Stimulated activated CD8-positive, alpha-beta memory T cell treated with anti-CD3 and anti-CD28 coated beads, Interleukin-15, amount 100 ng/mL, for 24 hours (primary cell): ENCODE measurements around the gene CLSTN2.

Source experiments
- DNase-seq: peaks from one replicate; pipeline ENCODE4 v3.0.0-alpha.2; 2020; ENCODE audit warnings: low read depth

CLSTN2 gene

DNA sequence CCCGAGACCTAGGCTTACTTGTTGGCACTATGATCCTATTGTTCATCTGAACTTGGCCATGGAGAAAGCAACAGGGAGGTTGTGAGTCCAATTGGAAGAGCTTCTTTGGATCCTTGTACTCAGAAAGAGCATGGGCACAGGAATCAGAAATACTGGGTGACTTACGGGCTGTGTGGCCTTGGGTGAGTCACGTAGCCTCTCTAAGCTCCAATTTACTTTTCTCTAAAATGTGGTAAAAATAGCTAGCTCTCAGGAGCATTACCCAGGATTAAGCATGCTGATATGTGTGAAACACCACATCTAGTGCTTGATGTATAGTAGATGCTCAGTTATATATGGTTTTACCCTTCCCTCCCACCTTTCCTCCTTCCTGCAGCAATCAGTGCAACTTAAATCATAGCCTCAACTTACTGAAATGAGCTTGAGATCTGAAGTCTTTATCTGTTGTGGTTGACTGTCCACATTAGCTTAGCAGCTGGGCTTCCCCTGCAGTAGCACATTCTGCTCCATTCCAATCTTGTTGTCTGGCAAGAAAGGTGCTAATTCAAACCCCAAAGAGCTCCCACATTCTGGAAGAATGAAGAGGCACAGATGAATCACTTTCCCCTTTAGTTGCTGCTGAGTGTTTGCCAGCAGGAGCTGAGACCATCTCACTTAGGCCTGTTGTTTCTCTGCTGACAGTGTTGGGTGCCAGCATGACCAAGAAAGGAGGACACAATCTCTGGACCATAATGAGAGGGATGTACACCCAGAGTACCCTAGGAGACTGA, 443.8 kb downstream of the CLSTN2 start:
- no peak for DNase-seq

DNA sequence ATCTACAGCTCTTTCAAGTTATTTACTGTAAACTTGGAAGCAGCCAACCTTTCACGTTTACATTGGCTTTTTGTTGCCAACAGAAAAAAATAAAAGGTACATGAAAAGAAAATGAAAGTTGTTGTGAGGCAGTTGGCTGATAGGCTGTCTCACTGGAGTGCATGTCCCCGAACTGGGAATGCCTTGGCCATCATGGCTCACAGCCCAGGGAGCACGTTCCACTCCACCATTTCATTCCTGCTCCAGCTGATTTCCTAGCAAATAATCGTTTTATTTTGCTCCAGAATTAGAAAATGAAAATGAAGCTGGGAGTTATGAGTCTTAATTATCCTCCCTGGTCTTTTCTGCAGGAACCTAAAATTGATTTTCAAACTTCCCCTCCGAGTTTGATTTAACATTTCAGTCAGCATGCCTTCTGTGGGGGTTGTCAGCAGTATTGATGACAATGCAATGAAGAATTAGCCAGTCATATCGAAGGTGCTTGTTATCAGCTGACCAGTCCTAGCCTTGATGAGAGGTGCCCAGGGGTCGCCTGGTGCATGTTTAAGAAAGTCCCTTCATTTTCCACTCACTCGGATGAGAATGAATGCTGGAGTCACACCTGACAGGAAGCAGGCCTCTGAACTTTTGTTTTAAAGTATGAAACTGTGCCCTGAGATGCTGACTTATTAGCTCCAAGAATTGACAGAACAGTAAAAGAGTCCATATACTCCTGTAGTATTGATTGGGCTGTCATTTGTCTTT, 449.2 kb downstream of the CLSTN2 start:
- DNase-seq, result no peak

DNA sequence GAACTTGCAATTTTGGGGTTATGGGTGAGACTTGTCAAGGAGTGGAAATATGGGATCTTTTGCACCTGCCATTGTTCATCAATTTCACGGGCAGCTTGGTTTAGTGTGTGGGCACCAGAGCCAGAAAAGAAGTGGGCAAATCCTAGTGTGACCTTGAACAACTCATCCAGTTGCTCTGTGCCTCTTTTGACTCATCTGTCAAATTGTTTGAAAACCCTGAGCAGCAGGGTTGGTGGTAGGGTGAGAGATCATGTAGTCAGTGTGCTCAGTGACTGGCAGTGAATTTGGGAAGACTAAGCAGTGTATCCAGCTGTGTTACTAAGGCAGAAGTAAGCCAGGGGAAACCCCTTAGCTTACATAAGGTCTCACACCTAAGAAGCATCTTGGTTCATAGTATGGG, 449.9 kb downstream of the CLSTN2 start:
- no peak for DNase-seq

DNA sequence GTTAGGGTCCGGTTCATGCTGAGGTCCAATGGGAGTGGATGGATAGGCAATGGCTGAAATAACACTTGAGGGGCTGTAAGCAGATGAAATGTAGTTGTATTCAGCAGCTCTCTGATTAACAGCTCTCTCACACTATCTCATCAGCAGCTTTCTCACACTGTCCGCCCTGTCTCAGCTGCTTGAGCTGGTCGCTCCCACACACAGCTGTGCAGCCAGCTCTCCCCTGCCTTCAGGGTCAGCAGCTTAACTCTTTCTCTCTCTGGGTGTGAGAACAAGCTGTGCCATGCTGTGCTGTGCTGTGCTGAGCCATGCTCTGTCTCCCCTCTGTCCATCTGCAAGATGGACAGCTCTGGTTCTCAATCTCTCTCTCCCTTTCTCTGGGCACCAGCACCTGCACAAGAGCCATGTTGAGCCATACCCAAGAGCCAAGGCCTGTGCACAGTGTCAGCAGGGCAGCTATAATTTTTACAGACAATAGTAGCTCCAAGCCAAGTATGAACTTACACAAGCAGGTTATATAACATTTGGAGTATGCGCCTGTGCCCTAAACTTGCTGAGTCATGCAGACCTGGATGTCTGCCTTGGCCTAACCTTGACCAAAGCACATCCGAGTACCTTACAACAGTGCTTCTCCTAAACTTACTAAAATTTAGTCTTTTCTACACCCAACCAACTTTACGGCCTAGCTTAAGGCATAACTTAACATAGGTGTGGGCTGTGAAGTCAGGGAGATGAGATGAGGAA, 451.5 kb downstream of the CLSTN2 start:
- no peak for DNase-seq

DNA sequence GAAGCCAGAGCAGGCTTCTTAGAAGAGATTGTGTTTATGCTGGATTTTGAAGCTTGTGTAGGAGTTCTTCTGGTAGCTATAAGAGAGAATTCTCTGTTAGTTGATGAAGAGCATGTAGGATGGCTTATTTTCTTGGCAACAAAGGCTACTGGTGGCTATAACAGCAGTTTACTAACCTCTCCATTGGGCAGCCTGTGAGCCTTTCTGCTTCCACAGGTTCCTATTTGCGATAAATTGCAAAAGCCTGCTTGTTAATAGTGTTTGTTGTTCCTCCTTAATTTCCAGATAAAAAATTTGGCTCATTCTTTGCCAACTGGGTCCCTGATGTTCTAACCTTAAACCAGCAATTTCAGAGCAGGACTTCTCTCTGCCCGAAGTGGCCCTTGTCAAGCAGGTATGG, 452.3 kb downstream of the CLSTN2 start:
- DNase-seq, result no peak

DNA sequence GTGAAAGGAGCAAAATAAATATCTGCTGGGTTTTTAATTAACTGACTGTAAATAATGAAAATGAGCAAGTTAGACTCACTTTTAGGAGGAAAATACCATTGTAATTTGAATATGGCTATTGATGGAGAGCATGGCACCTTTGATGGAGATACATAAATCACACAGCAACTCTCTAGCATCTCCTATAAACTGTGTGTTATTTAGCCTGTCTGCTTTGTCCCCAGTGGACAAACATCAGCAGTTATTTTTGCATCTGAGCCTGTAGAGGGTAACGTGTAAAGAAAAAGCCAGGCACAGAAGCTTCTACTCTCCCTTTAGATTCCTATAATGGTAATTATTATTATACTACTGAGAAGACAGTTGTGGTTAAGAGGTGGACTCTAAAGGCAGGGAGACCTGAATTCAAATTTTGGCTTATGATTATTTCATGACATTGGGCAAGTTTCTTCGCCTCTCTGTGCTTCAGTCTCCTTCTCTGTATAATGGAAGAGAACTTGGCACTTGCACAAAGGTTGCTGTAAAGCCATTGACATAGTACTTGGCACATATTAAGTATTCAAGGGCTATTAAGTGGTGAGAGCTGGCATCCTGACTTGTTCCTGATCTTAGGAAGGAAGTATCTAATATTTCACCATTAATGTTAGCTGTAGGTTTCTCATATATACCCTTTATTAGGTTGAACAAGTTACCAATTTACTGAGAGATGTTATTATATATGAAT, 453.4 kb downstream of the CLSTN2 start:
- DNase-seq, result no peak

DNA sequence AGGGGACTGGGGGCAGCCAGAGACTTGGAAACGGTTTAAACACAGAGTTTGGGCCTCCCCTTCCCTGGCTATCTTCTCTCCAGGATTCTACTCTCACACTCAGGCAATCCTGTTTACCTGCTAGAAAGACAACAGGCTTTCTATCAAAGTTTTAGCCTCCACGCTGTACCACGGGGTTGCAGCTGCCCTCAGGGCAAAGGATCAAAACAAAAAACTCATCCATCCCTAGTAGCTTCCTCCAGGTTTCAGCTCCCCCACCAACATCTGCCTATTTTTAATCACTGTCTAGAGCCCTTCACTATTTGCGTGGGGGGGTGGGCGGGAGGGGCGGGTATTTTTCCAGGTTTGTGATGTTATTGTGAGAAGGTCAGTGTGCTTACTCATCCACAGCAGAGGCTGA, 456.1 kb downstream of the CLSTN2 start:
- no peak for DNase-seq

GRCh38 chr3:140394488-140395133, 459.6 kb downstream of the CLSTN2 start:
- DNase-seq, result no peak

DNA sequence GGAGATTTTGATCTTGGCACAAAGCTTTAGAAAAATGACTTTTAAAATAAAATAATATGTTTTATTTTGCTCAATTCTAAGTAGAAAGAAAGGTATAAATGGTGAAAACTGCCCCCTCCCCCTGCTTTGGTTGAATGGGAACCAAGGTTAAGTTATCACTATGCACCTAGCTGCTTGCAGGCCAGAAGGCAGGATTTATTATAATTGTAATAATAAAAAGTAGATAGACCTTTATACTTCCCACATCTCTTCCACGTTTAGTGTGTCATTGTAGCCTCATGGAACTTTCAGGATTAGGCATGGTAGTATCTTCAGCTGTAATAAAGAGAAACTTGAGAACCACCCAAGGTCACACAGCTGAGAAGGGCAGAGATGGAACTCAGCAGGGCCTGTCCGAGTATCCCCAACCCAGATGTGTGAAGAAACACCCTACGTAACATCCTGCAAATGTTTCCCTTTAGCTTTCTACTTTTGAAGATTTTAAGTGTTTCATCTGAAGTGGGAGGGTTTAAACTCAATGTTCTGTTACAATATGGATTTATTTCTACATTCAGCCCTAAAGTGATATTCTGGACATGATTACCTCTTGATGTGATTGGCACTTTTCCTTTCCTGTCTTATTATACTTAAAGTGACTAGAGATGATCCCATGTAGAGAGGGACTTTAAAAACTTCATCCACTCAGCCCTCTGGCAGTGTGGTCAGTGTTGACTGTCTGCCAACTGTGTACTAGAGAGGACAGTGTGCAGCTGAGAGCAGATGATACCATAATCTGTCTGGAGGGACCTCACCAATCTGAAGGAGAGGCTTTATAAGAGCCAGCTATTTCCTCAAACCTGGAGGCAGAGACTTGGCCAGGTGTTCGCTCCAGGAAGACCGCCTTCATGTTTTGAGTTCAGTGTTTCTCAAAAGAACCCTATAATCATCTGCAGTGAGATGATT, 460.4 kb downstream of the CLSTN2 start:
- no peak for DNase-seq

- no peak for DNase-seq
These were observed 461.1 kb downstream of the CLSTN2 start for GRCh38 chr3:140396110-140396509.

GRCh38 chr3:140397847-140398246, 462.9 kb downstream of the CLSTN2 start:
- no peak for DNase-seq

DNA sequence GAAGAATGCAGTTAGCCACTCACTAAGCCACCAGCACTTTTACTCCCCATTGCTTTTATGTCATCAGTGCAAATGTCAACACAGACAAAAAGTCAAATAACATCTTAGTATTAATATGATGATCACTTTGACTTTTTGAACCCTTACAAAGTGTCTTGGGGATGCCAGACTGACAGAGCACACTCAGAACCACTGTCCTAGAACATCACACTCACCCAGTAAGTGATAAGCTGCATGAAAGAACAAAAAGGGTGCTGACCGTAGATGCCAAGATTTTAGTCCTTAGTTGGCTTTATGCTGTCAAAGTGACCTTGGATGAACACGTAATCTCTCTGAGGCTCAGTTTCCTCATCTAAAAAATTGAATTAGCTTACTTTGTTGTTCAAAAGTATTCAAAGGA, 463.4 kb downstream of the CLSTN2 start:
- no peak for DNase-seq

DNA sequence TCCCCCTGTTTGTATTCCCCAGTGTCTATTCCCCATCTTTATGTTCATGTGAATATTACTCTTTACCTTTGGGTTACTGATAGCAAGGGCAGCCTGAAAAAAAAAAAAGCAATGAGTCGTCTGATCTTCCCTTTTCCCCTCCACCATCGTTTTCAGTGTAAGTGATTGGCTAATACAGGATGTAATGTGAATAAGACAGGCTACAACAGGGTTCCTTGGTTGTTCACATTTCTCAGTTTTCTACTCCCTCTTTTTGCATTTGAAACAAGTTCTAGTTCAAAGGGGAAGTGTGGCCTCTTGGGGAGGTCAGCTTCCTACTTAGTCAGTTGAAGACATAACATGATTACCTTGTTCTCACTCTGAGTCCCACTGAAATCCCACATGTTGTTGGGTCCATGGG, 464.9 kb downstream of the CLSTN2 start:
- no peak for DNase-seq

DNA sequence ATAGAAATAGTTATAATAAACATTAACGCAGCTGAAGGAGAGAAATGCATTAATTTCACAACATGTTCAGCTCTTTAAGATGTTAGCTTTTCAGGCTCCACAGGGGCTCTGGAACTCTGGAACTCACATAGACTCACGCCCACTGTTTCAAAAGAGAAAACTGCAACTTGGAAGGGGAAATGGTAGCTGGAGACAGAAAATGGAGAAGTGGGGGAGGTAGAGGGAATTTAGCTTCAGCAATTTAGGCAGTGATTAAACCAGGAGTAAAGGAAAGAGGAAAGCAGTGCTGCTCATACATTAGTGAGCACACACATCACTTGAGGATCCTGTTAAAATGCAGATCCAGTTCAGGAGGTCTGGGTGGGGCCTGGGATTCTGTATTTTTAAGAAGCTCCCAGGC, 468.1 kb downstream of the CLSTN2 start:
- DNase-seq, result no peak

DNA sequence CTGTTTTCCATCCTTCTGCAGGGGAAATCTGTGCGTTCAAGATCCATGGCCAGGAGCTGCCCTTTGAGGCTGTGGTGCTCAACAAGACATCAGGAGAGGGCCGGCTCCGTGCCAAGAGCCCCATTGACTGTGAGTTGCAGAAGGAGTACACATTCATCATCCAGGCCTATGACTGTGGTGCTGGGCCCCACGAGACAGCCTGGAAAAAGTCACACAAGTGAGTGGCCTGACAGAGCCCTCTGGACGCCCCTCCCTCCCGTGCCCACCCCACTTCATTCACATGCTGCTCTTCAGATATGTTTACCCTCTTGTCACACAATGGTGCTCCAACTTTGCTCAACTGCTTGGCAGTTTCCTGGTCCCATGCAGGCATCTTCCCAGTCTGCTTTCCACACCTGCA, 468.6 kb downstream of the CLSTN2 start:
- DNase-seq, result no peak

- DNase-seq, result no peak
These were observed 471.7 kb downstream of the CLSTN2 start for GRCh38 chr3:140406655-140407054.

GRCh38 chr3:140408252-140408651, 473.3 kb downstream of the CLSTN2 start:
- no peak for DNase-seq

- no peak for DNase-seq
These were observed 481.7 kb downstream of the CLSTN2 start for GRCh38 chr3:140416666-140417065.

GRCh38 chr3:140420621-140421357, 485.8 kb downstream of the CLSTN2 start:
- DNase-seq, result no peak

- no peak for DNase-seq
These were observed 486.9 kb downstream of the CLSTN2 start for GRCh38 chr3:140421884-140422283.
